Astrocyte (in vitro differentiated cells and primary cell): ENCODE results near the gene SLC33A1.

Source experiments
- EZH2 ChIP-seq: IDR thresholded peaks from 2 replicates; pipeline ENCODE4 v1.6.1; 2012; ENCODE audit warnings: mild to moderate bottlenecking, low read length, inconsistent platforms; ENCODE audit not compliant: insufficient read depth
- TF ChIP-seq, protein P1 (sequence below): IDR thresholded peaks from 2 replicates; pipeline ENCODE4 v1.5.1; 2011; ENCODE audit warnings: low read depth, mild to moderate bottlenecking, inconsistent platforms, low read length, moderate library complexity; ENCODE audit not compliant: insufficient read depth

DNA sequence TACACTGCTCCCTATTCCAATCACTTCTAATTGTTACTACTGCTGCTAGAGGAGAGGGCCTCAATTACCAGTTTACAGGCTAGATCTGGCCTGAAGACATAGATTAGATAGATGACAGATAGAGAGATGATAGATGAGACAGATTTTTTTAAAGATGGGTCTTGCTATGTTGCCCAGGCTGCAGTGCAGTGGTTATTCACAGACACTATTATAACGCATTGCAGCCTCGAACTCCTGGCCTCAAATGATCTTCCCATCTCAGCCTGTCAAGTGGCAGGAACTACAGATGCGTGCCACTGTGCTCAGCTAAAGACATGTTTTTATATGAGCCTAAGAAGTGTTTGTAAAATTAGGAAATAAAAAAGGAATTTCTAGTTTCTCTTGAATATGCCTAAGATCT is 6.2 kb downstream of the SLC33A1 start:
- TF ChIP-seq EZH2: no peak
- TF ChIP-seq, protein P1, sequence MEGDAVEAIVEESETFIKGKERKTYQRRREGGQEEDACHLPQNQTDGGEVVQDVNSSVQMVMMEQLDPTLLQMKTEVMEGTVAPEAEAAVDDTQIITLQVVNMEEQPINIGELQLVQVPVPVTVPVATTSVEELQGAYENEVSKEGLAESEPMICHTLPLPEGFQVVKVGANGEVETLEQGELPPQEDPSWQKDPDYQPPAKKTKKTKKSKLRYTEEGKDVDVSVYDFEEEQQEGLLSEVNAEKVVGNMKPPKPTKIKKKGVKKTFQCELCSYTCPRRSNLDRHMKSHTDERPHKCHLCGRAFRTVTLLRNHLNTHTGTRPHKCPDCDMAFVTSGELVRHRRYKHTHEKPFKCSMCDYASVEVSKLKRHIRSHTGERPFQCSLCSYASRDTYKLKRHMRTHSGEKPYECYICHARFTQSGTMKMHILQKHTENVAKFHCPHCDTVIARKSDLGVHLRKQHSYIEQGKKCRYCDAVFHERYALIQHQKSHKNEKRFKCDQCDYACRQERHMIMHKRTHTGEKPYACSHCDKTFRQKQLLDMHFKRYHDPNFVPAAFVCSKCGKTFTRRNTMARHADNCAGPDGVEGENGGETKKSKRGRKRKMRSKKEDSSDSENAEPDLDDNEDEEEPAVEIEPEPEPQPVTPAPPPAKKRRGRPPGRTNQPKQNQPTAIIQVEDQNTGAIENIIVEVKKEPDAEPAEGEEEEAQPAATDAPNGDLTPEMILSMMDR: no peak
